RPMI8226 (cell line): Measurements from ENCODE around the gene SGO2.
A peak's percentile ranks its signal among the peaks of the same experiment; 100 is the strongest.
"Not testable (repeated sequence)": the region's sequence is repeated elsewhere in the genome, so short reads cannot be mapped to it uniquely, and the experiment has no call there.

ENCODE experiments used
- DNase-seq: peaks from one replicate; pipeline ENCODE4 v3.0.0-alpha.2; 2015

Gene SGO2

DNA sequence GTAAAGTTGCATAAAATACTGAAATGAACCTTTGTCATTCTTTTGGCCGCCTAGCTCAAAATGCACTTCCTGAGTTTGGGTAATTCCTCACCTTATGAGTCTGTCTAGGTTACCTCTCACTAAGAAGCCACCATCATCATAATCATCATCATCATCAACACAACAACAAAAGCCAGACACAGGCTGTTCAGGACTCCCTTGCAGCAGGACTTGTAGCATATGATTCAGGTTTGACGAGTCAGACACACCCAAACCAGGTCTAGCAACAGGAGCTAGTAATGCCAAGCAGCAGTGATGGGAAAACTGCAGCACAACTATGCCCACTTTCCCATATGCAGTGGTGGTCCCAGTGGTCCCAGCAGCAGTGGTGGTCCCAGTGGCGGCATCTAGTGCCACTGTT lies 2.8 kb upstream of the SGO2 start:
- no peak for DNase-seq

DNA sequence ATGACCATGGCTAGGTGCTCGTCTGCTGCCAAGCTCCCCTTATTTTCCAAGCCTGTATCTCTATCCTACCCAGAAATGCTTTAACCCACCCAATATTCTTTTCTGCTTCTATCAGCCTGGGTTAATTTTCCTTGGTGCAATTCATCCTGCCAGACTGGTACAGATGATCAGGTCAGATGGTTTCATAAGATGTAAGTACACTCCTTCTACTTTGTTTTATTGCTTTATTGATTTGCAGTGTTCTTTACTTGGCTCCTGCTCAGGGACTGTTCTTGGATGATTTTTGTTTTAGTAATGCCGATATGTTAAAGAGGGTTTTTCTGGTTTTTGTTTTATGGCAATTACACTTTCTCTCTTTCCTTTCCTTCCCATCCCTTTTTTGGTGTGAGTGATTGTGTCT lies 2.4 kb upstream of the SGO2 start:
- no peak for DNase-seq

DNA sequence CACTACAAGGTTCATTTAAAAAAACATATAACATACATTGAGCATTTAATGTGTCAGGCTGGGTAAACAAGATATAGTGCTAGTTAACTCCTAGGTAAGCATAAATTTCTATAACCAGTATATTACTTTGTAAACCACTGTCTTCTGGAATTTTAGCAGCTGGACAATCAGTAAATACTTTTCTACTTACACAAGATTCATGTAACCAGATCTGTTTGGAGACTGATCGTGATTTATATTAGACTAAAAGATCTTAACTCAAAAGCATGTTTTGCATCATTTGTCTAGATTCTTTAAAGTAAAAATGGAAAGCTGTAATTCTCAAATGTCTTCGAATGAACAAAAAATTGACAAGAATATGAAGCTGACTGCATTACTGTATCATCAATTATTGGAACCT lies 941 bp upstream of the SGO2 start:
- DNase-seq = no peak

DNA sequence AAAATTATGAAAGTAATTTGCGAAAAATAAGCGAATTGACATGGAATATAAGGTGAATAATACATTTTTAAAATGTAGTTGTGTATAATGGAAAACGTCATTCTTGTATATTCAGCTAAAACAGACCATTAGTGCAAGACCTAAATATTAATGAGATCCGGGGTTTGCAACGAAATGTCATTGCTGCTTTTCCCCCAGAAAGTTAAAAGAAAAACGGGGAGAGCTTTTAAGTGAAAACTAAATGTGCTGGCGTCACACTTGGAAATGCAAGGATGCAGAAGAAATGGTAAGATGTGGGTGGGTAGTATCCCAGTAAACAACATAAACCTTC lies 491 bp upstream of the SGO2 start:
- no peak for DNase-seq

DNA sequence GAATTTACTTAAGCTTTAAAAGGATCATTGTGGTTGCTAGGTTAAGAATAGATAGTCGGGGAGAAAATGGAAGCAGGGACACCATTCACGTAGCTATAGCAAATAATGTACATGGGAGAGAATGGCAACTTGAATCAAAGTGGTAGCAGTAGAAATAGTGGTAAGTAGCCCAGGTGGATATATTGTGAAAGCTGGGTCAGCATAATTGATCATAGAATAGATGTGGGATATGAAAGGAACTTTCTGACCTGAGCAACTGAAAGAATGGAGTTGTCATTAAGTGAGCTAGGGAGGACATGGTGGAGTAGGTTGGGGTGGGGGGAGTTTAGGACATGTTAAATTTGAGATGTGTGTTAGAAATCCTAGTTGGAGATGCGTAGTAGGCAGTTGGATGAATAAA lies 2.2 kb downstream of the SGO2 start:
- DNase-seq = no peak

DNA sequence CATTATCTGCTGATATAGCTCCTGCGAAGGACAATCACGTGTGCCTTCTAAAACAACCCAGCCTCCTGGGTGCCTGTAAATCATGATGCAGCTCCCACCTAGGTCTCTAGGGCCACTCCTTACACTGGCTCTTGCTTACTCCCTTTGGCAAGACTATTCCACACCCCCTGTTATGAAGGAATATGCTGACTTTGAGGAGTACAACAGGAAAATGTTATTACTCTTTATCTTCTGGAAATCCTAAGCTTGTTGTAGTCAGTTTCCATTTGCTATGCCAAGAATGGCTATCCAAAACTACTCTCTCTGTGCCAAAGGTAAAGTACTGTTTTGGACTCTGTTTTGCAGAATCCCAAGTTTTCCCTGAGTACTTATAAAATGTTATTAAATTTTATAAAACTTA lies 7.7 kb downstream of the SGO2 start:
- no peak for DNase-seq

DNA sequence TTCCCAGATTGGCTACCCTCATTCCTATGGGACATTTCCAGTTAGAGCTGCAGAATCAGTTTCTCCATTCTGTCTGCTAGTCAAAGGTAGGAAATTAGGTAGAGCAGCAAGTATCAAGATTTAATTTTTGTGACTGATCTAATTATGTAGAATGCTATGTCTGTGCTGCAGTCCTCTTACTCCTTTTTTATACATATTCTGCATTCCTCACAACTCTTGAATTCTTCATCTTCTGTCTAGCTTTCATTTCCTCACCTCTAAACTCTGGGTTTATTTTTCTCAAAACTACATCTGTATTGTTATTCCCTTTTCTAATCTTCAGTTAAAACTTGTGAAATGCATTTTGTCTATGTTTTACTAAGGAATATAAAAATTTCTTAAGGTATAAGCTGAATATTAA lies 8.6 kb downstream of the SGO2 start:
- DNase-seq = no peak

DNA sequence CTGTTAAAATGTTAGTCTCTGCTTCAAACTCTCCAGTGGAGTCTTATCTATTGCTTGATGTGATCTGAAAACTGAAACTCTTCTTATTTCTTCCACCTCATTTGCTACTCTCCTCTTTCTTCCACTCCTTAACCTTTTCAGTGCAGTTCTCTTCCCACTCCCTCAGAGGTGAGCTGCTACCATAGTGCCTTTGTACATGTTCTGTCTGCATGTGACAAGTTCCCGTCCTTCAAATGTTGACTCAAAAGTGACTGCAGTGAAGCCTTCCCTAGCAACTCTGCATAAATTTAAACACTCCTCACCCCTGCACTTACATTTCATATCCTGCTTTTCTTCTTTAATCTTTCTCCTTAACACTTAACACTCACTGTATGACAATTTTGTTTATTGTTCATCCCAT lies 12.1 kb downstream of the SGO2 start:
- DNase-seq = no peak

DNA sequence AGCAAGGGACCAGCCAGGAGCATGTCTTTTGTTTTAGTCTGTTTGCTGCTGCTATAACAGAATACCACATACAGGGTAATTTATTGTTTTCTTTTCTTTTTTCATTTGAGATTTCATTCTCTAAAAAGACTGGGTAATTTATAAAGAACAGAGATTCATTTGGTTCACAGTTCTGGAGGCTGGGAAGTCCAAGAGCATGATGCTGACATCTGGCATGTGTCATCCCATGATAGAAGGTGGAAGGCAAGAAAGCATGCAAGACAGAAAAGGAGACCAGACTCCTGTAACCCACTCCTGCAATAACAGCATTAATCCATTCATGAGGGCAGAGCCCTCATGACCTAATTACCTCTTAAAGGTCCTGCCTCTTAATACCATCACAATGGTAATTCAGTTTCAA lies 14.8 kb downstream of the SGO2 start:
- no peak for DNase-seq

DNA sequence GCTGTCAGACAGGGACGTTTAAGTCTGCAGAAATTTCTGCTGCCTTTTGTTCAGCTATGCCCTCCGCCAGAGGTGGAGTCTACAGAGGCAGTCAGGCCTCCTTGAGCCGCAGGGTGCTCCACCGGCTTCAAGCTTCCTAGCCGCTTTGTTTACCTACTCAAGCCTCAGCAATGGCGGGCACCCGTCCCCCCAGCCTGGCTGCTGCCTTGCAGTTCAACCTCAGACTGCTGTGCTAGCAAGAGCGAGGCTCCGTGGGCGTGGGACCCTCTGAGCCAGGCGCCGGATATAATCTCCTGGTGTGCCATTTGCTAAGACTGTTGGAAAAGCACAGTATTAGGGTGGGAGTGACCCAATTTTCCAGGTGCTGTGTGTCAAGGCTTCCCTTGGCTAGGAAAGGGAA lies 40.6 kb downstream of the SGO2 start:
- not testable (repeated sequence) for DNase-seq

DNA sequence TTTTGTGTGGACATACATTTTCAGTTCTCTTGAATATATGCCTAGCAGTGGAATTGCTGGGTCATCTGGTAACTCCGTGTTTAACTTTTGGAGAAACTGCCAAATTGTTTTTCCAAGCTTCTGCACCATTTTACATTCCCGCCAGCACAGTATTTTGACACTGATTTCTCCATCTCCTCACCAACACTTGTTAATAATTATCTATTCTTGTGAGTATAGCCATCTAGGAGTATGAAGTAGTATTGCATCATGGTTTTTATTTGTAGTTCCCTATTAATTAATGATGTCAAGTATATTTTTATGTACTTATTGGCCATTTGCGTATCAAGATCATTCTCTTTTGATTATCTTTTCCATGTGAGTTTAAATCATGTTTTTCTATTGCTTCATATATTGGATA lies 41.9 kb downstream of the SGO2 start:
- DNase-seq = no peak

DNA sequence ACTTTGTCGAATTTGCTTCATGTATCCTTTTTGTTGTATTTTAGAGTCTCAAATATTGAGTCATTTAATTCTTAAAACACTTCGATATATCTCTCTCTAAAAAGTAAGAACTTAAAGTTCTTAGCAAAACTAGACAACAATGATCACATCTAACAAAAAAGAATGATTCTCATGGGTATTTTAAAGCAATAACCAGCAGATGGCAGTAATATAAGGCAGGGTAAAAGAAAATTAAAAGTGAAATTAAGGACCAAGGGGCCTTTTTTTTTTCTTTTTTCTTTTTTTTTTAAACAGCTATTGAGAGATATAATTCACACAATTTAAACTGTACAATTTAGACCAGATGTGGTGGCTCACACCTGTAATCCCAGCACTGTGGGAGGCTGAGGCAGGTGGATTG lies 50.0 kb downstream of the SGO2 start:
- DNase-seq = no peak

DNA sequence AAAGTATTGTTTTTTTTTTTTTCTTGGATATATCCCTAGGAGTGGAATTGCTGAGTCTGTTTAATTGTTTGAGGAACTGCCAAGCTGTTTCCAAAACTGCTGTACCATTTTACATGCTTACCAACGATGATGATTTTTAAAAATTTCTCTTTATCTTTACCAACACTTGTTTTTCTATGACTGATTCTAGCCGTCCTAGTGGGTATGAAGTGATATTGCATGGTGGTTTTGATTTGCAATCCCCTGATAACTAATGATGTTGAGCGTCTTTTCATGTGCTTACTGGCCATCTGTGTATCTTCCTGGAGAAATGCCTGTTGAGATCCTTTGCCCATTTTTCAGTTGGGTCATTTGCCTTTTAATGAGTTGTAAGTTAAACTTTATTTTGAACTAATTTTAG lies 51.0 kb downstream of the SGO2 start:
- DNase-seq = no peak

DNA sequence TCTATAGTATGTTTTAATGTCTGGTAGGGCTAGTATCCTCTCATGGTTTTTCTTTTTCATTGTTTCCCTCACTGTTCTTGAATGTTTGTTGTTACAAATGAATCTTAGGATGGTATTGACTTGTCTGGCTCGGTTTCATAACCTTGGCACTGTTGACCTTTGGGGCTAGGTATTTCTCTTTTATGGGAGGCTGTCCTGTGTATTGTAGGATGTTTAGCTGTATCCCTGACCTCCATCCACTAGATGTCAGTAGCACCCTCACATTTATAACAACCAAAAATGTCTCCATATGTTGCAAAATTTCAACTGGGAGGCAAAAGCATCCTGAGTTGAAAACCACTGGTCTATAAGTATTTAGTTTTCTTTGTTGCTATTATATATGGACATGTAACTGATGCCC lies 52.8 kb downstream of the SGO2 start:
- DNase-seq = no peak

DNA sequence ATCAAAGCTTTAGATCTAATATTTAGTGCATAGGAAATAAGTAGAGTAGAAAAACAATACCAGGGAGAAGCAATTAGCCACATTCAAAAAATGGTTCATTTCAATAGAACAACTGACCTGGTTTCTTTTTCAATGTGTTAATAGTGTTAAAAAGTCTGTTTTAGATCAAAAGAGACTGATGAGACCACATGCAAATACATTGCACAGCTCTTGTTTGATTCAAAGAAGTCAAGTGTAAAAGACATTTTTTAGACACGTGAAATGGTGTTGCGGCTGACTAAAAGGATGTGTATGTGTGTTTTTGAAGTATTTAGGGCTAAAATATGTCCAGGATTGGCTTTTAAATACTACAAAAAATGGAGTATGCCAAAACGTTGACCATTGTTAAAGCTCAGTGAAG lies 58.6 kb downstream of the SGO2 start:
- no peak for DNase-seq

DNA sequence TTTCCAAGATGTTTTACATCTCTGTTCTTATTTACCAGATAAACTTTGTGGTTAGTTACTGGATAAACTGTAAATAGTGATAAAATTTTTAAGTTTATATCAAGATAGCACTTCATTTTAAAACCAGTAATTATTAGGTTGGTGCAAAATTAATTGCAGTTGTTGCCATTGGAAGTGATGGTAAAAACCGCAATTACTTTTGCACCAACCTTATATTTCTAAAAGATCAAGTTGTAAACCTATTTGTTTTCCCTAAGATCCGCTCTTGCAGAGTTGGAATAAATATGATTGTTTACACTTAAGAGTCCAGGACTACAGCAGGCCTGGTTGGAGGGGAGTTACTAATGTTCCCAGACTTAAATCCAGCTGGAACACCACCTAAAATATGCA lies 59.3 kb downstream of the SGO2 start:
- DNase-seq = no peak

DNA sequence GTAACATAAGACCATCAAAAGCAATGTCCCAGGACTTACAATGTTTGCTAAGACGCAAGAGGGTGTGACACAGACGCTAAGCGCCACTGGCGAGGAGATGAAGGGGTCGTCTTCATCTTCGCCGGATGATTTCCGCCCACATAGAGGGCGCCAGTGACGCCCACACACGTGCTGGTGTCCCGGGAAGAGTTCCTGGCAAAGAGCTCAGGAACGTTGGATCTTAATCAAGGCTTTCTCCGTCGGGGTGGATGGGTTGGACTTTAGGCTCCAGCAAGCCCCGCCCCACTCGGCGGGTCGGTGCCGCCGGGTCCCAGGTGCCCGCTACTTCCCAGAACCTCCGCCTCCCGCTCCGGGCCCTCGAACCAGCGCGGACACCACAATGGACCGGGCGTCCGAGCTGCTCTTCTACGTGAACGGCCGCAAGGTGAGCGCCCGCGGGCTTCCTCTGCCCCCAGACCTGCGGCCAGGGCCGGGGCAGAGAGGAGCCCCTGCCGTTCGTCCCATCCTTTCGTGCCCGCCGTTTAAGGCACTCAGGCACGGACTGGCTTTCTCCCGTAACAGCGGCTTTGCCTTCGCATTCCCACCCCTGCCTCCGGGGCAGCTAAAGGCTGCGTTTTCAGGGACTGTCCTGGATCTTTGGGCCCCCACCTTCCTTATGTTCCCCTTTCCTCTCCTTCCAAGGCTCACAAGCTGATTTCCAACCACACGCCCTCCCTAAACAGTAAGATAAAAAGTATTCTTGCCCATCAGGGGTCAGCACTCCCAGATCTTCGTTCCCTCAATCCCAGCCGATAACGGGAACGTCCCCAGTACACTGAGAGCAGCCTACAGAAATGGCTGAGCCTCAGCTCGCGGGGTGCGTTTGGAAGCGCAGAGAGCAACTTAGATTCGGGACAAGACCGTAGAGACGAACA lies 60.0 kb downstream of the SGO2 start, which contains the start of gene AOX1:
Gene AOX1, plus strand, starts transcription at position 285 of the 914 bp plus-strand sequence. Its CDS starts 95 bp downstream, at position 380.
- no peak for DNase-seq

DNA sequence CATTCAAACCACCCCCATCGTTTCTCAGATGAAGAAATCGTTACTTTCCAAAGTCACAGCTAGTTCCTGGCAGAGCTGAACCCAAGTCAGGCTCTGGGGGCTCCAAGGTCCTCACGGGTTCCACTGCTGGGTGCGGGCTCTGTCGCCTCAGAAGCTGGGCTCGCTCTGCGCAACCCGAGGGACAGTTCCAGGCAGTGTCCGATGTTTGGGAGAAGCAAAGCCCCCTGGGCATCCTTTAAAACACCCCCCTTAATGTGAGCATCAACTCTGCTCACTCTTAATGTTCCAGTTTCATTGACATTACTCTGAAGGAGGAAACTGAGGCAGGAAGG lies 60.6 kb downstream of the SGO2 start:
- DNase-seq = no peak

DNA sequence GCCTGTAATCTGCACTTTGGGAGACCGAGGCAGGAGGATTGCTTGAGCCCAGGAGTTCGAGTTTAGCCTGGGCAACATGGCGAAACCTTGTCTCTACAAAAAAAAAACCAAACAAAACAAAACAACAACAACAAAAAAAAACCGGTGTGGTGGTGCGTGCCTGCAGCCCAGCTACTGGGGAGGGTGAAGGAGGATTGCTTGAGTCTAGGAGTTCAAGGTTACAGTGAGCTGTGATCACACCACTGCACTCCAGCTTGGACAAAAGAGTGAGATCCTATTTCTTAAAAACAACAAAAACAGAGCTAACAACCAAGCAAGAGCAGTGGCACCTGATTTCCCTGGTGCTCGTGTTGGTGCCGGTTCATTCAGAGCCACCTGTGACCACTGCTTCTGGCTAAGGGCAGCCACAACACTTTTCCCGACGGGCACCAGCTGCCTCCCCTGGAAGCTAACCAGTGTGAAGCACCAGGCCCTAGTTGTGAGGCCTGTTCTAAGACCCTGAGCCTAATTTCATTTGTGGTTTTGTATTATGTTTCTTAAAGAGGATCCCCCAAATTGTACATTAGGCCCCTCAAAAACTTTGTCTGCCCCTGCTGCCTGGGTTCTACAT lies 61.1 kb downstream of the SGO2 start:
- no peak for DNase-seq

DNA sequence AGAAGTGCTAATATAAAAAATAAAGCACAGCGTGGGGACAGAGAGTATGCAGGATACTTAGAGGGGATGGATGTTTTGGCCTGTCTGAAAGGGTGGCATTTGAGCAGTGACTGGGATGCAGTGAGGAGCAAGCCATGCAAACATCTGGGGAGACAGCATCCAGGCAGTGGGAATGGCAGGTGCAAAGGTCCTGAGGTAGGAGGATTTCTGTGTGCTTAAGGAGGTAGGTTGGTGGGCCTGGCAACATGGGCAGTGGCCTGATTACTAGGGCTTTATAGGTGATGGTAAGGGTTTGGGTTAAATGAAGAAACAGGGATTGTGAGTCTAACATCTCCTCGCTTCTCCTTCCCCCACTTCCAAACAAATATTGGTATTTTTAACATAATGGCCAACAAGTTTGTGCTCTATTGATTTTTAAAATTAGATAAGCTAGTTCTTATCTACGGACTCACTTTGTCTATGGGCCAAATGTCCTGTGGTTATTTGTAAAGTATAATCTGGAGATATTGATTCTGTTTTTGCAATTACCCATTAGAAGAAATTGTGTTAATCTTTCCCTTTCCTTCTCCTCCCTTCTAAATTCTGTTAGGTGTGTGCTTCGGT lies 62.2 kb downstream of the SGO2 start:
- no peak for DNase-seq

DNA sequence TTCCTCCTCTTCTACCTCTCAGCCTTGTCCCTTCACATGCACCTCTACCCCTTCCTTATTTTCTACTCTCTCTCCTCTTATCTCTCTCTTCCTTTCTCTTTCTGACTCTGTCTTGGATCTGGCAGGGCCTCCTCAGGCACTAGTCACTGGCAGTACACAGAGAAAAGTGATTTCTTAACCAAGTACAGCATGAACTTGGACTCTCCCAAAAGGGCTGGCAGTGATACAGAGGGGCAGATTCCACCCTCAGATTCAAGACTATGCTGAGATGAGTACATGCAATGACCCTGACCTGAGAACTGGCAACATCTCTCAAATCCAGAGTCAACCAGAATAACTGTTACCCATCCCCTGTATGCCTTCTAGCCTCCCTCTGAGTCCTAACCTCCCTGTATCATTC lies 64.1 kb downstream of the SGO2 start:
- no peak for DNase-seq

DNA sequence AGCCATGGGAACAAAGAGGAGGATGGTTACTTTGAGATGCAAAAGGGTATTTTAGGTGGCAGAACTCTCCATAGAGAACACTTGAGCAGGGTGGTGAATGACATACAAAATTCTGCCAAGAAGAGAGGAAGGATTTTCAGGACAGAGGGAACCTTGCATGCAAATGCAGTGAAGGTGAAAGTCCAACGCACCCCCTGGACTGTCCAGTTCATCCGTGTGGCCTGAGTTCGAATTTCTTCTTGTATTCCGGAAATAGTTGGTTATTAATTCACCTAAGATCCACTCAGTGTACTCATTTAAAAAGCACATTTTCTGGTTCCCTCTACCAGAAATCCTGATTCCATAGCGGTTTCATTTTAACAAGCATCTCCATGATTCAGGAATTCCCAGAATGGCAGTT lies 65.3 kb downstream of the SGO2 start:
- DNase-seq = no peak

DNA sequence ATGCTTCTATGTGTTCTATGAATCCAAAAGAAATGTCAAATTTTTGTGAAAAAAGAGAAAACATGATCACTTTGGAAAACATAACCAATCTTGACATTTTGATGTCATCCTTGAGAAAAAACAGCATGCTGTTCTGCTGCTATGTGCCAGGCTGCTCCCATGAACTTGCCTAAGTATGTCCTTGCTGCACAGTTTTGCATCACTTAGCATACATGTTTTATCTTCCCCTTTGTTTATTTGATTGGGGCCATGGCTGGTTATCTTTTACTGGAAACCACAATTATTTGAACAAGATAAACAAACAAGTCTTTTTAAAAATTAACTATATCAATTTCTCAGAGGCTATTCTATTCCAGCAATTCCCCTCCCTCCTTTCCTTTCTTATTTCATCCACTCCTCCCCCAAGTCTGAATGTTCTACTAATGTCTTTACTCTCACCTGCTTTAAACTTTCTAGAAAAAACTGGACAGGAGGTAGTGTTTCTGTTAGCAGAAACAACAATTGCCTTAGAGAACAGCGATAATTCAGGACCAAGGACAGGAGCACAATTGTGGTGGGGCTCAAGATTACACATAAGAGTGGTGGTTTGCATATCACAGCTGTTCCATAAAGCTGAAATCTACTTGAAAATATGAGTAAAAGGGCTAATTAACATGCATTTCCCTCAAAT lies 66.5 kb downstream of the SGO2 start:
- peak; percentile 29 for DNase-seq

DNA sequence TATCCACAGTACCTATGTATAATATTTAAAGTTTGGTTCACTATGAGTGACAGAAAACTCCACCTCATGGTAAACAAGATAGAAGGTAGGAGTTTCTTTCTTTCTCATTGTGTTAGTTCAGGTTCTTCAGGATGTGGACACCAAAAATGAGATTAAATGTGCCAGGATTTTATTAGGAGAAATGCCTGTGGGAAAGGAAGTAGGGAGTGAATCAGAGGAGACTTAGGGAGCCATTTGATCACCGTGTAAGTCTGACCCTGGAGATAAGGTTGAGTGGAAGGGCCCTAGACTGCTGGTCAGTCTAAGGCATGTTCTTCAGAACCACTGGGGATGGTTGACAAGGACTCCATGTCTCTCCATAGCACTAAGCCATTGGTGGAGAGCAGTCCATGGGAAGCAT lies 67.9 kb downstream of the SGO2 start:
- no peak for DNase-seq
